ENCODE results near the gene KCTD20.

KCTD20 gene

GRCh38 chr6:36516559-36516958 lies 73.8 kb downstream of the KCTD20 start:
- TF ChIP-seq CTCF (IDR thresholded peaks at IDR 0.05; ENCODE audit: low read depth, low read length, missing control alignments): no peak
- H3K4me3 ChIP-seq (ENCODE audit: low read depth, low read length): no peak overlapping the region
- no peak for DNase-seq (ENCODE audit: low read depth)

DNA sequence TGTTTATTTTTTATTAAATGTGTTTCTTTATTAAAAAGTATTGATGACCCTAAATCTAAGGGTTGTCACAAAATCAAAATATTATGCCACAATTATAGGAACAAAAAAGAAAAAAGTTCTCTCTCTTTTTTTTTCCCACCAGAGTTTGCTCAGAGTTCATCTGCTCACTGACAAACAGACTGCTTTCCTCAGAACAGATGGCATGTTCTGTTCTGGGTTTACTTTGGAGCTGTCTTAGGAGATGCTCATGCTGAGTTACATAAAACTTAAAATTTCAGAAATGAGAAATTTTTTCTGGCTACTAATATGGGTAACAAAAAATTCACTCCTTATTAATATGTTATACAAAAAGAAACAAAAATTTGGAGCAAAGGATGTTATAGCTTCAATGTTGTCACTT lies 74.2 kb downstream of the KCTD20 start:
- no peak for DNase-seq (ENCODE audit: low read depth)
- TF ChIP-seq CTCF (IDR thresholded peaks at IDR 0.05; ENCODE audit: low read depth, low read length, missing control alignments): no peak
- H3K4me3 ChIP-seq (ENCODE audit: low read depth, low read length): no peak overlapping the region

- no peak for DNase-seq (ENCODE audit: low read depth)
- H3K4me3 ChIP-seq (ENCODE audit: low read depth, low read length): no peak overlapping the region
- no peak for TF ChIP-seq CTCF (IDR thresholded peaks at IDR 0.05; ENCODE audit: low read depth, low read length, missing control alignments)
Measured at GRCh38 chr6:36517408-36517807, 74.6 kb downstream of the KCTD20 start.

- no peak for DNase-seq (ENCODE audit: low read depth)
- no peak overlapping the region for H3K4me3 ChIP-seq (ENCODE audit: low read depth, low read length)
- no peak for TF ChIP-seq CTCF (IDR thresholded peaks at IDR 0.05; ENCODE audit: low read depth, low read length, missing control alignments)
Measured at GRCh38 chr6:36519352-36519751, 76.6 kb downstream of the KCTD20 start.

- no peak overlapping the region for H3K4me3 ChIP-seq (ENCODE audit: low read depth, low read length)
- no peak for DNase-seq (ENCODE audit: low read depth)
- no peak for TF ChIP-seq CTCF (IDR thresholded peaks at IDR 0.05; ENCODE audit: low read depth, low read length, missing control alignments)
Measured at GRCh38 chr6:36523451-36523850, 80.7 kb downstream of the KCTD20 start.

DNA sequence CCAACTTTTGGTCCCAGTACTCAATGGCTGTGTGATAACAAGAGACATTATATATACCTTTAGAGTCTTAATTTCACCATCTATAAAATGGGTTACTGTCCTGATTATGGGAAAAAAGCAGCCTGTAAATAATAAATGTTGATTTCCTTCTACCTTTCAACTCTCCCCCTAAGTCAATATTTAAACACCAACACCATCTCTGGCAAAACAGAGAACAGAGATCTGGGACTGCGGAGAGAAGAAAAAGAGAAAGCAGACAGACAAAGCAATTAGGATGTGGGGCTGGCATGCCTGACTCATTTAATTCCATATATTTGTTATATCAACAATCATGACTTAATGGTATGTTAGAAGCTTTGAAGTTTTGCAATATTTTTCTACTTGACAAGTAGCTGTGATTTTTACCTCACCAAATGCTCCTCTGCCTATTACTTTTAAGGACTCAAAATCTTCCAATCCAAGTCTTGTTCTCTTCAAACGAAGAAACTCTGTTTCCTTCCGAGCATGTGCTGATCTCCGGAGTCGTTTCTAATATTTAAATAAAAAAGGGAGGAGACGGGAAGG lies 81.2 kb downstream of the KCTD20 start:
- no peak overlapping the region for H3K4me3 ChIP-seq (ENCODE audit: low read depth, low read length)
- no peak for DNase-seq (ENCODE audit: low read depth)
- no peak for TF ChIP-seq CTCF (IDR thresholded peaks at IDR 0.05; ENCODE audit: low read depth, low read length, missing control alignments)

DNA sequence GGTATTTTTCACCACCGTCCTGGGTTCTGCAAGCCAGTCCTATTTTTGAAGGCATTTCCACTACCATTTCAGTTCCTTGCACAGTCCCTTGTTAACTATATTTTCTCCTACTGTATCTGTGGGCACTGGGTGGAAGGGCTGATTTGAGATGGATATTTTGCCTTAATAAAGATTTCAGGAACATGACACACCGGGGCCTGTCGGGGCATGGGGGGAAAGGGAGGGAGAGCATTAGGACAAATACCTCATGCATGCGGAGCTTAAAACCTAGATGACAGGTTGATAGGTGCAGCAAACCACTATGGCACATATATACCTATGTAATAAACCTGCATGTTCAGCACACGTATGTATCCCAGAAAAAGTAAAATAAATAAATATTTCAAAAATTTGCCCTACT lies 82.1 kb downstream of the KCTD20 start:
- no peak for DNase-seq (ENCODE audit: low read depth)
- H3K4me3 ChIP-seq (ENCODE audit: low read depth, low read length): no peak overlapping the region
- no peak for TF ChIP-seq CTCF (IDR thresholded peaks at IDR 0.05; ENCODE audit: low read depth, low read length, missing control alignments)
